HUES64 (cell line): ENCODE data around the gene ZNHIT3.

Experiments
- H3K27ac ChIP-seq: 2 replicates; pipeline ENCODE4 v1.7.0; 2013; ENCODE audit warnings: low read depth, low read length, inconsistent platforms
- H3K27me3 ChIP-seq: 2 replicates; pipeline ENCODE4 v1.6.1; 2013; ENCODE audit warnings: mild to moderate bottlenecking, low read length; ENCODE audit not compliant: insufficient read depth
- H3K36me3 ChIP-seq: 2 replicates; pipeline ENCODE4 v1.6.1; 2013; ENCODE audit warnings: mild to moderate bottlenecking, low read length; ENCODE audit not compliant: insufficient read depth
- H3K4me1 ChIP-seq: 2 replicates; pipeline ENCODE4 v1.6.1; 2013; ENCODE audit warnings: mild to moderate bottlenecking, low read length, moderate library complexity; ENCODE audit not compliant: insufficient read depth
- H3K4me3 ChIP-seq: 2 replicates; pipeline ENCODE4 v1.5.1; 2013; ENCODE audit warnings: mild to moderate bottlenecking, low read length, moderate library complexity
- H3K9ac ChIP-seq: 2 replicates; pipeline ENCODE4 v1.6.1; 2013; ENCODE audit warnings: mild to moderate bottlenecking, low read depth, low read length
- H3K9me3 ChIP-seq: 2 replicates; pipeline ENCODE4 v1.6.1; 2013; ENCODE audit warnings: low read depth, low read length; ENCODE audit not compliant: insufficient read depth
- WGBS: fragments of 150-250, 120-280 bp; methylation state at CpG from one replicate; pipeline ENCODE4 v1.1.7; 2013; ENCODE audit warnings: missing lambda C conversion rate; 5-methylcytosine and 5-hydroxymethylcytosine counted together

Gene ZNHIT3

GRCh38 chr17:36514856-36515255 is 28.4 kb downstream of the ZNHIT3 start:
- 96% methylated on average over 3 of the region's 3 CpGs for WGBS
- Histone ChIP-seq H3K4me1 (no peaks in the 10 kb centered on the region), H3K9ac (no peak overlapping the region), H3K36me3 (peaks cover 92% of the 10 kb centered on the region), H3K27ac (no peak overlapping the region), H3K9me3 (no peaks in the 10 kb centered on the region), H3K27me3 (no peaks in the 10 kb centered on the region), H3K4me3 (no peak overlapping the region)

DNA sequence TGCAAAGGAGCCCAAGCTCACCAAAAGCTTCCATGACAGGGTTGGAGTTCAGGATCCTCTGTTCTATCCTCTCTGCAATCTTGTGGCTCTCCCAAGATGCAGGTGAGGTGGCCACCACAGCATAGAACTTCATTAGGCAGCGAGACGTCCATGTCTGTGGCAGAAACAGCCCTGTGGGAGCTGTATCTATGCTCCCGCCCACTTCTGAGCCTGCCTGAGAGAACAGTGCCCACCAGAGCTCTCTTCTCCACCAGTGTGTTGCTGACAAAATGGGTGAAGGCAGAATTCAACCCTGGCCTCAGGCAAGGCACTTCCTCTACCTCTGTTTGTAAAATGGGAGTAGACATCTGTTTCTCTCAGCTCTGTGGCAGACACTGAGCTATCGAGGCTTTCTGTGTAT is 29.4 kb downstream of the ZNHIT3 start:
- no peaks in the 10 kb centered on the region for H3K4me1 ChIP-seq
- peaks cover 92% of the 10 kb centered on the region for H3K36me3 ChIP-seq
- WGBS, result 91% methylated on average over 3 of the region's 4 CpGs
- no peak overlapping the region for H3K27ac ChIP-seq
- no peak overlapping the region for H3K4me3 ChIP-seq
- no peak overlapping the region for H3K9ac ChIP-seq
- H3K9me3 ChIP-seq, result no peaks in the 10 kb centered on the region
- H3K27me3 ChIP-seq, result no peaks in the 10 kb centered on the region

DNA sequence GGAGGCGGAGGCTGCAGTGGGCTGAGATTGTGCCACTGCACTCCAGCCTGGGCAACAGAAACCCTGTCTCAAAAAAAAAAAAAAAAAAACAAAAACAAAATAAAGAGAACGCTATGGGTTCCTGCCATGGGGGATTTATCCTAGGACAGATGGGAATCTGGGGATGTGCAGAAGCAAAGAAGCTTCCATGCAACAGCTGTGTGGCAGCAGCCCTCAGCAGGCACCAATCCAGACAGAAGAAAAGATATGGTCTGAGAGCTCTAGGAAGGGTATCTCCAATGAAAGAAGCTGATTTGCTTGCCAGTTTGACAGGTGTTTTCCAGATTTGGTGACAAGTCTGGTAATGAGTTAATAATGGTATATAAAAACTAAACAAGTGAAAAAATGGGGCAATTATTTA is 36.6 kb downstream of the ZNHIT3 start:
- Histone ChIP-seq H3K27ac (no peak overlapping the region), H3K27me3 (no peaks in the 10 kb centered on the region), H3K4me1 (no peaks in the 10 kb centered on the region), H3K9me3 (no peaks in the 10 kb centered on the region), H3K9ac (no peak overlapping the region), H3K4me3 (no peak overlapping the region), H3K36me3 (peaks cover 93% of the 10 kb centered on the region)
- 95% methylated on average over 2 of the region's 2 CpGs for WGBS

GRCh38 chr17:36524428-36524876 is 38.0 kb downstream of the ZNHIT3 start:
- H3K9ac ChIP-seq, result no peak overlapping the region
- 94% methylated on average over 4 of the region's 4 CpGs for WGBS
- peaks cover 95% of the 10 kb centered on the region for H3K36me3 ChIP-seq
- H3K4me1 ChIP-seq, result no peaks in the 10 kb centered on the region
- H3K4me3 ChIP-seq, result no peak overlapping the region
- H3K27me3 ChIP-seq, result no peaks in the 10 kb centered on the region
- no peaks in the 10 kb centered on the region for H3K9me3 ChIP-seq
- H3K27ac ChIP-seq, result no peak overlapping the region

- Histone ChIP-seq H3K27ac (no peak overlapping the region), H3K36me3 (peaks cover 95% of the 10 kb centered on the region), H3K4me3 (no peak overlapping the region), H3K9me3 (no peaks in the 10 kb centered on the region), H3K4me1 (no peaks in the 10 kb centered on the region), H3K9ac (no peak overlapping the region), H3K27me3 (no peaks in the 10 kb centered on the region)
- 96% methylated on average over 2 of the region's 2 CpGs for WGBS
Measured at GRCh38 chr17:36525113-36525512, 38.6 kb downstream of the ZNHIT3 start.

DNA sequence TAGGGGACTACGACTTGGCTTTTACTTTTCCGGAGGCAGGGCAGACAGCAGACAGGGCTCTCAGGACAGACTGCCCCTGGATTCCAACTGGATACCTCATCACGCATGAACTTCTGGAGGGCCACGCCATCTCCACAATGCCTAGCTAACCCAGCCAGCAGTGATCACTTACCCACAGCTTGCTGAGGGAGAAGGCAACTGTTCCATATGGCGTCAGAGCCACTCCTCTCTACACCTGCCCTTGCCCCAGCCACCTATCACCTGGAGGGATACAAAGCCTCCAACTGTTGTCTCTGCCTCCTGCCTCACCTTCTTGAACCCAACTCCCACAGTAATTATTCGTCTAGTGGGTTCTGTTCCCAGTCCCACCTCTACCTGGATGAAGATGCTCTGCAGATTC is 39.4 kb downstream of the ZNHIT3 start:
- H3K9me3 ChIP-seq, result no peaks in the 10 kb centered on the region
- no peaks in the 10 kb centered on the region for H3K27me3 ChIP-seq
- no peak overlapping the region for H3K27ac ChIP-seq
- peaks cover 94% of the 10 kb centered on the region for H3K36me3 ChIP-seq
- no peak overlapping the region for H3K4me3 ChIP-seq
- 94% methylated on average over 6 of the region's 6 CpGs for WGBS
- no peak overlapping the region for H3K9ac ChIP-seq
- H3K4me1 ChIP-seq, result no peaks in the 10 kb centered on the region

GRCh38 chr17:36527621-36528250 is 41.3 kb downstream of the ZNHIT3 start:
- Histone ChIP-seq H3K9me3 (no peaks in the 10 kb centered on the region), H3K9ac (no peak overlapping the region), H3K27ac (no peak overlapping the region), H3K4me3 (no peak overlapping the region), H3K36me3 (peaks cover 96% of the 10 kb centered on the region), H3K27me3 (no peaks in the 10 kb centered on the region), H3K4me1 (no peaks in the 10 kb centered on the region)
- WGBS, result 95% methylated on average over 7 of the region's 7 CpGs

DNA sequence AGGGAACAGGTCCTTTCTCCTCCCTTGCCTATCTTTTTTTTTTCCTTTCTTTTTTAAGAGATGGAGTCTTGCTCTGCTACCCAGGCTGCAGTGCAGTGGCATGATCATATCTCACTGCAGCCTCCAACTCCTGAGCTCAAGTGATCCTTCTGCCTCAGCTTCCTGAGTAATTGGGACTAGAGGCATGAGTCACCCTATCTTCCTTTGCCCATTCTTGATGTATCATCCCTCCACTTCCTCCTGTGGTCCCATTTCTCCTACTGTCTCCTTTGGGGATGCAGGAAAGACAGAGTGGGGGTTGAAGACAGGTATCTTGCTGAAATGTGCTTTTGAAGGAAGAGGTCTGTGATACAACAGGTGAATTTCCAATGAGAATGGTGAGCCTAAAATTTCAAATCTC is 42.6 kb downstream of the ZNHIT3 start:
- Histone ChIP-seq H3K27ac (no peak overlapping the region), H3K9me3 (no peaks in the 10 kb centered on the region), H3K27me3 (no peaks in the 10 kb centered on the region), H3K4me3 (no peak overlapping the region), H3K9ac (no peak overlapping the region), H3K4me1 (peaks cover 5% of the 10 kb centered on the region), H3K36me3 (peaks cover 95% of the 10 kb centered on the region)

GRCh38 chr17:36532435-36532975 is 46.0 kb downstream of the ZNHIT3 start:
- H3K4me3 ChIP-seq, result no peak overlapping the region
- peaks cover 5% of the 10 kb centered on the region for H3K4me1 ChIP-seq
- 98% methylated on average over 2 of the region's 2 CpGs for WGBS
- no peak overlapping the region for H3K9ac ChIP-seq
- H3K27ac ChIP-seq, result no peak overlapping the region
- H3K27me3 ChIP-seq, result no peaks in the 10 kb centered on the region
- no peaks in the 10 kb centered on the region for H3K9me3 ChIP-seq
- H3K36me3 ChIP-seq, result peaks cover 72% of the 10 kb centered on the region

GRCh38 chr17:36533935-36534839 is 47.7 kb downstream of the ZNHIT3 start:
- H3K36me3 ChIP-seq, result peaks cover 67% of the 10 kb centered on the region
- peak overlapping the region; percentile 98 for H3K27ac ChIP-seq
- peak overlapping the region; percentile 98 for H3K9ac ChIP-seq
- WGBS, result 11% methylated on average over 48 of the region's 48 CpGs
- no peaks in the 10 kb centered on the region for H3K27me3 ChIP-seq
- peaks cover 5% of the 10 kb centered on the region for H3K4me1 ChIP-seq
- H3K4me3 ChIP-seq, result peak overlapping the region; percentile 94
- H3K9me3 ChIP-seq, result no peaks in the 10 kb centered on the region
